ENCODE results near the gene ZNF148.
A peak's percentile ranks its signal among the peaks of the same experiment; 100 is the strongest.

Gene ZNF148

DNA sequence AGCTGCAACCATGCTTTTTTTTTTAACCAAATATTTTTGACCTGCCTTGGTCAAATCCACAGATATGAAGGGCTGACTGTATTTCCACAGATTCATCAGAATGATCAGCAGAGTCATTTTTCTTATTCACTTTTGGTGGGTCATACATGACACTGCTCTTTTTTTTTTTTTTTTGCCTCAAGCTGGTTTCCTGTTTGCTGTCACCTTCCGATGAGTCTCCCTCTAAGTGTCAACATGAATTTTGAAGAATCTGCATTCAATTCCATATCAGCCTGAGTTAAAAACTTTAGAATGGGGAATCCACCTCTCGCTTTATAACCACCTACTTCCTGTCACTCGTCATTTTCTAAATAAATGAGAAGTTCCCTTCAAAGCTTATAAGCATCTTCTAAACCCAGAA lies 160.4 kb downstream of the ZNF148 start:
- ChIA-PET CTCF (no interaction called here), POLR2A (no interaction called here)
- TF ChIP-seq, protein P1, sequence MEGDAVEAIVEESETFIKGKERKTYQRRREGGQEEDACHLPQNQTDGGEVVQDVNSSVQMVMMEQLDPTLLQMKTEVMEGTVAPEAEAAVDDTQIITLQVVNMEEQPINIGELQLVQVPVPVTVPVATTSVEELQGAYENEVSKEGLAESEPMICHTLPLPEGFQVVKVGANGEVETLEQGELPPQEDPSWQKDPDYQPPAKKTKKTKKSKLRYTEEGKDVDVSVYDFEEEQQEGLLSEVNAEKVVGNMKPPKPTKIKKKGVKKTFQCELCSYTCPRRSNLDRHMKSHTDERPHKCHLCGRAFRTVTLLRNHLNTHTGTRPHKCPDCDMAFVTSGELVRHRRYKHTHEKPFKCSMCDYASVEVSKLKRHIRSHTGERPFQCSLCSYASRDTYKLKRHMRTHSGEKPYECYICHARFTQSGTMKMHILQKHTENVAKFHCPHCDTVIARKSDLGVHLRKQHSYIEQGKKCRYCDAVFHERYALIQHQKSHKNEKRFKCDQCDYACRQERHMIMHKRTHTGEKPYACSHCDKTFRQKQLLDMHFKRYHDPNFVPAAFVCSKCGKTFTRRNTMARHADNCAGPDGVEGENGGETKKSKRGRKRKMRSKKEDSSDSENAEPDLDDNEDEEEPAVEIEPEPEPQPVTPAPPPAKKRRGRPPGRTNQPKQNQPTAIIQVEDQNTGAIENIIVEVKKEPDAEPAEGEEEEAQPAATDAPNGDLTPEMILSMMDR (IDR thresholded peaks at IDR 0.05; ENCODE audit: insufficient read depth, low read length, missing control alignments) = no peak
- no peak for DNase-seq (ENCODE audit: low read depth, low spot score)
- H3K4me3 ChIP-seq (ENCODE audit: low read depth, low read length) = no peak overlapping the region

DNA sequence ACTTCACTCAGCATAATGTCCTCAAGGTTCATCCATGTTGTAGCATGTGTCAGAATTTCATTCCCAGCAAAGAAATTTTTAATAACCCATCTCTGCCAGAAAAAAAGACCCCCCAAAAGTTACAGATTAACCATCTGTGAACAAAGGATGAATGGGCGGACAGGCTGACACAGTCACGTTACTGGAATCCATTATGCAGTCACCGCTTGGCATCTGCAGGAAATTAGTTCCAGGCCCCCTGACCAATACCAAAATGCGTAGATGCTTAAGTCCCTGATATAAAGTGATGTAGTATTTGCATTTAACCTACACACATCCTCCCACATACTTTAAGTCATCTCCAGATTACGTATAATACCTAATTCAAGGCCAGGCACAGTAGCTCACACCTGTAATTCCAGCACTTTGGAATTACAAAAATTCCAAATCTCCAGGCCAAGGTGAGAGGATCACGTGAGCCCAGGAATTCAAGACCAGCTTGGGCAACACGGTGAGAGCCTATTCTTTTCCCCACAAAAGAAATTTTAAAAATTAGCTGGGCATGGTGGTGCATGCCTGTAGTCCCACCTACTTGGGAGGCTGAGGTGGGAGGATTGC lies 161.1 kb downstream of the ZNF148 start:
- H3K4me3 ChIP-seq (ENCODE audit: low read depth, low read length) = no peak overlapping the region
- ChIA-PET POLR2A (no interaction called here), CTCF (no interaction called here)
- TF ChIP-seq, protein P1 (IDR thresholded peaks at IDR 0.05; ENCODE audit: insufficient read depth, low read length, missing control alignments) = no peak
- peak; percentile 72 for DNase-seq (ENCODE audit: low read depth, low spot score)

DNA sequence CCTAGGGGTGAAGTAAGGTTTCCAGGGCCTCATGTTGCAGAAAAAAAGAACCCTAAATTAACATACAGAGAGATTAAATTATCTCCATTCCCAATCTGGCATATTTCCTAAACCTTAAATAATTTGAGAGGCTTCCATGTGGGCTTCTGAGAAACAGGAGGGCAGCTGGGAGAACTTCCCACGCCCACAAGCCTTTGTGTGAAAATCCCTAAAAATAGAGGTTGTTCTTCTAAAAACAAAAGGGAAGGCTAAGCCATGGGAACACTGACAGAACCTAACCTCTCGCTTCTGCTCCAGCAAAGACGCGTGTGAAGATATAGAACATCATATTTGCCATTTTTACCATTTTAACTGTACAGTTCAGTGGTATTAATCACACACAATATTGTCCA lies 161.8 kb downstream of the ZNF148 start:
- CTCF ChIA-PET = no interaction called here
- no peak overlapping the region for H3K4me3 ChIP-seq (ENCODE audit: low read depth, low read length)
- POLR2A ChIA-PET = no interaction called here
- TF ChIP-seq, protein P1 (IDR thresholded peaks at IDR 0.05; ENCODE audit: insufficient read depth, low read length, missing control alignments) = no peak
- DNase-seq (ENCODE audit: low read depth, low spot score) = no peak

DNA sequence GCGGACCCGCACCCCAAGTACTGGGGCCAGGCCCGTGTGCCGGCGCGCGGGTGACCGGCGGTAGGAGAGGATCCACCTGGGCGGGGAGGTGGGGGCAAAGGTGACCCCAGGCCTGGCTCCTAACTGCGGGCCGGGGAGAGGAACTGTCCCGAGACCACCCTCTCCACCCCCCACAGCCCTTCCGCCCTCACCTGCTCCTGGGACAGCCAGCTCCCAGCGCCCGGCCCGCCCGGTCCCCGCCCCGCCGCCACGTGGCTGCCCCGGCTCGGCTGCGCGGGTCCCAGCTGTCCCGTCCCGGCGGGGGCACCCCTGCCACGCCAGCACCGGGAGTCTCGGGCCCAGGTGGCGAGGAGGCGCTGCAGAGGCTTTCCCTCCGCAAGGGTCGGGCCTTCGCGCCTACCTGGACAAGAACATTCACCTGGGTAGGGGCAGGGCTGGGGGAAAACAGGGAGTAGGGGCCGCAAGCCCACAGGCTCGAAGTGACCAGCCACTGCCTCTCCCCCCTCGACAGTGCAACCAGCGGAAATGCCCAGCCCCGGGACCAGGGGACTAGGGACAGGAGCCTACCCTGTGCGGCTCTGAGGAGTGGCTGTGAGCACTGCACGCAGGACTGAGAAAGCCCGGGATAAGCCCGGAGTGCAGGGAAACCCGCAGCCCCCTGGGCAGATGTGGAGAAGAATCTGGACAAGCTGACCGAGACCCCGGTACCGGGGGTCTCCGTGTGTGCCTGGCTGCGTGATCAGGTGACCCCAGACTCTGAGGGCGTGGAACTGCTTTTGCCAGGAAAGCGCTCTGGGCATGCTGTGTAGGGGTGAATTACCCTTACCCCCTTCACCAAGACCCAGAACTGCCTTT lies 162.4 kb downstream of the ZNF148 start, which contains the start of gene SLC12A8:
TSS of gene SLC12A8 (minus strand) at position 240 of the 855 bp plus-strand sequence. CDS start 1,399 bp downstream, outside the sequence.
- POLR2A ChIA-PET = no interaction called here
- TF ChIP-seq, protein P1 (IDR thresholded peaks at IDR 0.05; ENCODE audit: insufficient read depth, low read length, missing control alignments) = no peak
- no peak for DNase-seq (ENCODE audit: low read depth, low spot score)
- H3K4me3 ChIP-seq (ENCODE audit: low read depth, low read length) = peak within 1 kb of the TSS; percentile 34
- CTCF ChIA-PET = no interaction called here

DNA sequence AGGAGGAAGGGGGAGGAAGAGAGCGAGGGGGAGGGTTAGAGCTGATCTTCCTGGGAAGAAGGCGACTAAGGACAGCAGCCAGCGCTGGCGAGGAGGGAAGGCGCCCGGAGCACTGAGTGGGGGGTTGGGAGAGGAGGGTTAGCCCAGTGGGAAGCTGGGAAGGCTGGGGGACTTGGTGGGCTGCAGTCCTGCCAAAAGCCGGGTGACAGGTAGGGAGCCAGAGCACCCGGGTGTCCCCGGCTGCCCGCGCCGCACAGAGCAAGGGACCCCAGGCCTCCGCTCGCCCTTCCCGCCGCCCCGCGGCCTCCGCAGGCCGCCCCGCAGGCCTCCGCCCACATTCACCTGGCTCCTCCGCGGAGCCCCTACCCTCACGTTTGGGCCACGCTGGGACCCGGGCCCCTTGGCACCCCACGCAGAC lies 163.0 kb downstream of the ZNF148 start:
- TF ChIP-seq, protein P1 (IDR thresholded peaks at IDR 0.05; ENCODE audit: insufficient read depth, low read length, missing control alignments) = no peak
- H3K4me3 ChIP-seq (ENCODE audit: low read depth, low read length) = peak overlapping the region; percentile 34
- POLR2A ChIA-PET = no interaction called here
- no peak for DNase-seq (ENCODE audit: low read depth, low spot score)
- CTCF ChIA-PET = no interaction called here

DNA sequence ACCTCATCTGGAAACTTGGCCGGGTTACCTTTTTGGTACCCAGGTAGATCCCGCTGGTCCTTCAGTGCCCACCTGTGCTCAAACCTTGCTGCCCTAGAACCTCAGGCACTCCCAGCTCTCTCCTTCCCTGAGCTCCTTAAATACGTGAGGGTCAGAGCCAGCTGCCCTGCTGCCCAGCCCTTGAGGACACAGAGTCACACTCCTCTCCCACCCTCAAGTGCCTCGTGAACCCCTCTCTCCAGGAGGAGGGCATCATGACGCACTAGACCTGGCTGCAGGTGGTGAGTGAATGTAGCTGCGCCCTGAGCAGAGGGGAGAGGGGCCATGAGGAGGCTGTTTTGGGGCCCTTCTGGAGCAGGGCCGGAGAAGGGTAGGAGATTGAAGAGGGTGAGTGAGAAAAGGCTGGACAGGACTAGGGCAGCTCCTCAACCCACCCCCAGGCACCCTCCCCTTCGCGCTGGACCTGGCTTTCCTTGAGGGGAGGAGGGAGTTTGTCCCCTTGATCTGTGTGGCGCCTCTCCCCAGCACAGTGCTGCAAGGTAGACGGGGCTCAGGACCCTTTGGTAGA lies 163.5 kb downstream of the ZNF148 start:
- no peak for DNase-seq (ENCODE audit: low read depth, low spot score)
- ChIA-PET POLR2A (no interaction called here), CTCF (no interaction called here)
- no peak overlapping the region for H3K4me3 ChIP-seq (ENCODE audit: low read depth, low read length)
- TF ChIP-seq, protein P1 (IDR thresholded peaks at IDR 0.05; ENCODE audit: insufficient read depth, low read length, missing control alignments) = no peak
